HL-60 (cell line): ENCODE measurements around the gene POC1A.

Source experiments
- DNase-seq, 2 experiments: peaks; one replicate each; pipeline ENCODE4 v3.0.0-alpha.2; 2010 to 2020; ENCODE audit warnings: low read depth in 1 of 2, low spot score in 1 of 2
- H3K27ac ChIP-seq: fragments of 250-450 bp; sonication (Bioruptor Pico); replicated peaks from 2 replicates; pipeline ENCODE4 v1.5.1; 2020; ENCODE audit warnings: mild to moderate bottlenecking, moderate library complexity
- H3K27me3 ChIP-seq: fragments of 250-450 bp; sonication (Bioruptor Pico); 2 replicates; pipeline ENCODE4 v1.5.1; 2021; ENCODE audit warnings: mild to moderate bottlenecking, moderate library complexity; ENCODE audit not compliant: insufficient read depth, poor library complexity, severe bottlenecking
- H3K4me3 ChIP-seq: replicated peaks from 2 replicates; pipeline ENCODE4 v1.5.1; 2011; ENCODE audit warnings: mild to moderate bottlenecking, control low read depth, low read length; ENCODE audit not compliant: insufficient read depth
- CTCF ChIP-seq: IDR thresholded peaks from one replicate; pipeline ENCODE4 v1.5.1; 2011; ENCODE audit warnings: low read length, control low read depth, inconsistent platforms; ENCODE audit not compliant: insufficient read depth
- GABPA ChIP-seq: IDR thresholded peaks from 2 replicates; pipeline ENCODE4 v1.6.1; 2012; ENCODE audit warnings: low read depth
- POLR2AphosphoS5 ChIP-seq: IDR thresholded peaks from 2 replicates; pipeline ENCODE4 v1.6.1; 2012; ENCODE audit warnings: low read depth
- REST ChIP-seq: IDR thresholded peaks from 2 replicates; pipeline ENCODE4 v1.6.1; 2012; ENCODE audit warnings: low read depth; ENCODE audit not compliant: insufficient replicate concordance
- SPI1 ChIP-seq: IDR thresholded peaks from 2 replicates; pipeline ENCODE4 v1.6.1; 2012; ENCODE audit warnings: low read depth, mild to moderate bottlenecking, borderline replicate concordance

POC1A gene

GRCh38 chr3:52065264-52065756 is 88.9 kb downstream of the POC1A start:
- TF ChIP-seq POLR2AphosphoS5 (no peak), SPI1 (no peak), CTCF (no peak), GABPA (no peak), REST (no peak)
- no peak for DNase-seq

GRCh38 chr3:52064561-52064960 is 89.7 kb downstream of the POC1A start:
- Histone ChIP-seq H3K27ac (no peak overlapping the region), H3K27me3 (no peaks in the 10 kb centered on the region), H3K4me3 (no peak overlapping the region)
- no peak for DNase-seq
- TF ChIP-seq POLR2AphosphoS5 = no peak
- no peak for TF ChIP-seq GABPA
- no peak for TF ChIP-seq REST
- TF ChIP-seq SPI1 = no peak
- TF ChIP-seq CTCF = no peak

More at GRCh38 chr3:52065264-52065756, 88.9 kb downstream of the POC1A start:
- Histone ChIP-seq H3K27me3 (no peaks in the 10 kb centered on the region), H3K27ac (no peak overlapping the region), H3K4me3 (no peak overlapping the region)

GRCh38 chr3:52063026-52063723 is 91.0 kb downstream of the POC1A start:
- no peak overlapping the region for H3K27ac ChIP-seq
- no peak for DNase-seq
- H3K27me3 ChIP-seq = no peaks in the 10 kb centered on the region
- TF ChIP-seq CTCF = no peak
- TF ChIP-seq GABPA = no peak
- no peak for TF ChIP-seq SPI1
- TF ChIP-seq POLR2AphosphoS5 = no peak
- TF ChIP-seq REST = no peak
- no peak overlapping the region for H3K4me3 ChIP-seq
